ENCODE measurements around the gene SMYD1.

- no peak for TF ChIP-seq EZH2phosphoT487 (IDR thresholded peaks at IDR 0.05)
- TF ChIP-seq CTCF (IDR thresholded peaks at IDR 0.05) = no peak
- TF ChIP-seq EZH2 (IDR thresholded peaks at IDR 0.05) = no peak
Measured at GRCh38 chr2:88069117-88069516, 1.5 kb downstream of the SMYD1 start.

Data from neural progenitor cell (in vitro differentiated cells).